HAP-1 (cell line): ENCODE results near the gene EPS8.
"Not testable (repeated sequence)": the region's sequence is repeated elsewhere in the genome, so short reads cannot be mapped to it uniquely, and the experiment has no call there.

ENCODE experiments used
- DNase-seq, 2 experiments: peaks; one replicate each; pipeline ENCODE4 v3.0.0-alpha.2; 2016 to 2020; ENCODE audit warnings: low spot score in 2 of 2
- H3K27me3 ChIP-seq: fragments of 250-450 bp; sonication (Bioruptor Pico); 2 replicates; pipeline ENCODE4 v1.5.1; 2020; ENCODE audit warnings: low read depth, mild to moderate bottlenecking, moderate library complexity
- H3K36me3 ChIP-seq: fragments of 250-450 bp; sonication (Bioruptor Pico); replicated peaks from 2 replicates; pipeline ENCODE4 v1.5.1; 2020; ENCODE audit warnings: mild to moderate bottlenecking
- H3K4me1 ChIP-seq: fragments of 250-450 bp; sonication (Bioruptor Pico); 2 replicates; pipeline ENCODE4 v1.5.1; 2020; ENCODE audit warnings: mild to moderate bottlenecking
- H3K4me3 ChIP-seq: fragments of 250-450 bp; sonication (Bioruptor Pico); 2 replicates; pipeline ENCODE4 v1.5.1; 2020; ENCODE audit warnings: mild to moderate bottlenecking, moderate library complexity
- H3K9me3 ChIP-seq: fragments of 250-450 bp; sonication (Bioruptor Pico); 2 replicates; pipeline ENCODE4 v1.5.1; 2020; ENCODE audit warnings: mild to moderate bottlenecking, moderate library complexity
- in situ Hi-C: fragments of 300-500 bp; cut with MboI; formaldehyde crosslinking; loops from 3 replicates; pipeline ENCODE4 v1.14.3; 2020; ENCODE audit warnings: low sequenced_read_pairs, inconsistent platforms, mixed read lengths

EPS8 gene

DNA sequence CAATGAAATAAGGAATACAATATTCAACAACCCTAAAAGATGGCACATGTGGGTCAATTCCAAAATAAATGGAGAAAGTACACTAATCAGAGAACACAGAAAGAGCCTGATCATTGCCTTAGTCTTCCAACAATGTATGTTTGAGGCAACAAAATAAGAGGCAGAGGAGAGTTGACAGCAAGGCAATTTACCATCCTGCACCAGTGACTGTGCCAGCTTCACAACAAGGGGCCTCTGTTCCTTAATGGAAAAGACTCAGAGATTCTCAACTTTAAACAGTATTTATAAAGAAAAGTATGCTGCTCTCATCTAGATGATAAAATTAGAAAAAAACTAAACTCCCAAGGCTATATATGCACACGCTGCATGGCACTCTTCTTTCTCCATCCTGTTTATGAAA lies 25.9 kb downstream of the EPS8 start:
- no peak for DNase-seq
- in situ Hi-C loops, result no loop called here
- H3K9me3 ChIP-seq, result no peaks in the 10 kb centered on the region; the same call in 1 of the 2 replicates

DNA sequence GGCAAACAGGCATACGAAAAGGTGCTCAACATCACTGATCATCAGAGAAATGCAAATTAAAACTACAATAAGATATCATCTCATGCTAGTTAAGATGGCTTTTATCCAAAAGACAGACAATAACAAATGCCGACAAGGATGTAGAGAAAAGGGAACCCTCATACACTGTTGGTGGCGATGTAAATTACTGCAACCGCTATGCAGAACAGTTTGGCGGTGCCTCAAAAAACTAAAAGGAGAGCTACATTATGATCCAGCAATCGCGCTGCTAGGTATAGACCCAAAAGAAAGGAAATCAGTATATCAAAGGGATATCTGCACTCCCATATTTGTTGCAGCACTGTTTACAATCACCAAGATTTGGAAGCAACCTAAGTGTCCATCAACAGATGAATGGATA lies 27.0 kb downstream of the EPS8 start:
- H3K36me3 ChIP-seq, H3K9me3 ChIP-seq, in situ Hi-C loops, H3K27me3 ChIP-seq, H3K4me1 ChIP-seq, DNase-seq, H3K4me3 ChIP-seq: not testable (repeated sequence)

More for the DNA sequence above, 25.9 kb downstream of the EPS8 start:
- no peaks in the 10 kb centered on the region for H3K27me3 ChIP-seq
- H3K4me3 ChIP-seq, result no peak overlapping the region
- H3K4me1 ChIP-seq, result no peaks in the 10 kb centered on the region
- no peaks in the 10 kb centered on the region for H3K36me3 ChIP-seq

DNA sequence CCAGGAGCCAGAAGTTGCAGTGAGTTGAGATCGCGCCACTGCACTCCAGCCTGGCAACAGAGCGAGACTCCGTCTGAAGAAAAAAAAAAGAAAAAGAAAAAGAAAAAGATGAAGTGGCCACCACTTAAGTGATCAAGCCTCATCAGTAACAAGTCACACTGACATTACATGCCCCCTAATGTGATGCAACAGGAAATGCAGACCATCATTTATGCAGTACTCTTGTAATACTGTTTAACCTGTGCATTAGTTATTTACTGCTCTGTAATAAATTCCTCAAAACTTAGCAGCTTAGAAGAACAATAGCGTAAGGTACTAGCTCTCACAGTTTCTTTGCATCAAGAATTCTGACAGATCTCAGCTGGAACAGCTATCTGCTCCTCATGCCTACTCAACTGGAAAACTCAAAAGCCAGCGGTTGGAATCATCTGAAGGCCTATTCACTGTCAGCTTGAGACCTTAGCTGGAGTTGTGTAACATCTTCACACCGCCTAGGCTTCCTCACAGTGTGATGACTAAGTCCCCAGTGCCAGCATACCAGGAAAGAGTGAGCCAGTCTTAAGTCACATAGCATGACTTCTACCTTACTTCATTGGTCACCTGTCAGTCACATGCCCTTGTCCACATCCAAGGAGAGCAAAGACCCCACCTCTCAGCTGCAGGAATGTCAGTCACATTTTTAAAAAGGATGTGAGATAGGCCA lies 31.5 kb downstream of the EPS8 start:
- H3K36me3 ChIP-seq, result no peaks in the 10 kb centered on the region
- H3K9me3 ChIP-seq, result no peaks in the 10 kb centered on the region; the same call in 1 of the 2 replicates
- H3K4me1 ChIP-seq, result no peaks in the 10 kb centered on the region
- H3K27me3 ChIP-seq, result no peaks in the 10 kb centered on the region
- in situ Hi-C loops, result no loop called here
- H3K4me3 ChIP-seq, result no peak overlapping the region
- no peak for DNase-seq

DNA sequence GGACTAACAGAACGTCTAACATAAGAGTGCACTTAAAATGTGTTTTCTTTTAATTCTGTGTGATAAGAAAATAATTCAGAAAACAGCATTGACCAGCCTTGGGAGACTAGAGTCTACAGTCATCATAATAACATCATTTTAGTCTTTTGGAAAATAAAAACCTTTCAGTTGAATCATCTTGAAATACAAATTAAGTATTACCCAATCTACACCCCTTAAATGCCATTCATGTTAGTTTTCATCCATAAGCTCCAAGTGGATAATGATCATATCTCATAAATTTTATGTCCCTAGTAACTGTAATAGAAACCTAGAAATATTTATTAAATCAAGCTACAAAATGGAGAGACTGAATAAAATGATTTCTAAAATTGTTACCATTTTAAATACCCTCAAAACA lies 32.4 kb downstream of the EPS8 start:
- H3K36me3 ChIP-seq, result no peaks in the 10 kb centered on the region
- H3K9me3 ChIP-seq, result no peaks in the 10 kb centered on the region; the same call in 1 of the 2 replicates
- no peaks in the 10 kb centered on the region for H3K4me1 ChIP-seq
- no peak for DNase-seq
- H3K4me3 ChIP-seq, result no peak overlapping the region
- H3K27me3 ChIP-seq, result no peaks in the 10 kb centered on the region
- in situ Hi-C loops, result no loop called here

DNA sequence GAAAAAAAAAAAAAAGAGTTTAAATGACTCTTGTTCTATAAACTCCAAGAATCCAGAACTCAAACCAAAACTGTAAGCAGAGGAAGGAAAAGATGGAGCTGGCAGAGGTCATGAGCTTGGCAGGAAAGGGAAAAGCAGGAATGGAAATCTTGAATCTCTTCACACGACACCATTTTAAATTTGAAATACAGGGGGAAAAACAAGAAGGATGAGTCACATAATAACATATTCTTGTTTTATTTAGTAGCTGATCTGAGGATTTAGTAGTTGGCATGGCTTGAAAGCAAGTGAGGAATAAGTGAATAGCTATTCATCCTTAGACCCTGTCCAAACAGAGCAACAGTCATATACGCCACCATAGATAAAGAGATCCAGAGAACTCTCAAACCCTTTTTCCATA lies 35.0 kb downstream of the EPS8 start:
- in situ Hi-C loops, result no loop called here
- no peaks in the 10 kb centered on the region for H3K4me1 ChIP-seq
- H3K36me3 ChIP-seq, result no peaks in the 10 kb centered on the region
- no peaks in the 10 kb centered on the region for H3K9me3 ChIP-seq
- DNase-seq, result no peak
- H3K4me3 ChIP-seq, result no peak overlapping the region
- no peaks in the 10 kb centered on the region for H3K27me3 ChIP-seq

DNA sequence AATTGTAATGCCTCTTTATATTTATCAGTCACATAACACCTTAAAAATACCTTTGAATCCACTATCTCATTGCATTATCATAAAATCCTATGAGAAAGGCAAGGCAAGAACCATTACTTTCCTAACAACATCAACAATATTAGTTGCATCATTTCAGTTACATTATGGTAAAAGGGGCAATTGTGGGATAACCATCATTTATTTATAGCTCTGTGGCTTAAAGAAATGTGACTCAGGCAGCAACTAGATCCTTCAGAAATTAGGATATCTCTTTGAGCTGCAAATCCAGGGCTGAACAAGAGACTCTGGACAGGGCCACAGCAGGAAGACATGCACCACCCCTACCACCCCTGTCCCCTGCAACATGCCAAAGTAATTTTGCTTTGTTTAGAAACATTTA lies 36.4 kb downstream of the EPS8 start:
- no peak for DNase-seq
- Histone ChIP-seq H3K27me3 (no peaks in the 10 kb centered on the region), H3K4me1 (no peaks in the 10 kb centered on the region; the same call in 1 of the 2 replicates), H3K9me3 (no peaks in the 10 kb centered on the region), H3K36me3 (no peaks in the 10 kb centered on the region), H3K4me3 (no peak overlapping the region)
- in situ Hi-C loops, result no loop called here

DNA sequence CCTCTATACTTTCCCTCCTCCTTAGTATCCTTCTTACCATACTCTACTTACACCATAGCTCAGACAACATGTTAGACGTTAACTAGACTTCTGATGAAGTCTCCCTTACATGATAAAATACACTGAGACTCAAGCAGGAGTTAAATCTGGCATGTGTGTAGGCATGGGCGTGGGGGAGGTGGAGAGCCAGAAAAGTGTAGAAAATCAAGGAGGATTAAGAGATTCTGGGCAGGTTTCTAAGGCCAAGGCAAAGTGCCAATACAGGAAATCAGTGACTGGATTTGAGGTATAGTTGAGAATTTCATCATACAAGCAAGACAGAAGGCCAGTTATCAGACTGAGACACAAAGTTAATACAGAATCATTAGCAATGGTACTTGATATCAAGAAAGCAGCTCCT lies 37.4 kb downstream of the EPS8 start:
- DNase-seq, result no peak
- in situ Hi-C loops, result no loop called here
- Histone ChIP-seq H3K4me3 (no peak overlapping the region), H3K36me3 (no peaks in the 10 kb centered on the region), H3K9me3 (no peaks in the 10 kb centered on the region), H3K4me1 (no peaks in the 10 kb centered on the region; the same call in 1 of the 2 replicates), H3K27me3 (no peaks in the 10 kb centered on the region)

DNA sequence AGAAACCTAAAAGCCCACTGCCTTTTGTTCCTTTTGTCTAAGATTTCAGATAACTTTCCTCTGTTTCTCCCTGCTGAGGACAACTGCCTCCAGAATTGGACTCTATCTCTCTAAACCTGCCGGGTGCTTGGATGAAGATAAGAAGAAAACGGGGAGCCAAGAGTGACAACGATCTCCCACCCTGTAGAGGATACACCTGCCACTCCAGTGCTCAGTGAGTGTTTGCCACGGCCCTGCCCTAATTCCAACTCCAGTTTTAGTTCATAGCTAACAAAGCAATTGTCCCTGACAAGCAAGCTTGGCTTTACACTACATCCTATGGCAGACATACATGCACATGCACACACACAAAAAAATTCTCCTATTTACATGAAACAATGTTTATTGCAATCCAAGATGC lies 39.3 kb downstream of the EPS8 start:
- Histone ChIP-seq H3K36me3 (no peaks in the 10 kb centered on the region), H3K27me3 (no peaks in the 10 kb centered on the region)
- in situ Hi-C loops, result no loop called here

DNA sequence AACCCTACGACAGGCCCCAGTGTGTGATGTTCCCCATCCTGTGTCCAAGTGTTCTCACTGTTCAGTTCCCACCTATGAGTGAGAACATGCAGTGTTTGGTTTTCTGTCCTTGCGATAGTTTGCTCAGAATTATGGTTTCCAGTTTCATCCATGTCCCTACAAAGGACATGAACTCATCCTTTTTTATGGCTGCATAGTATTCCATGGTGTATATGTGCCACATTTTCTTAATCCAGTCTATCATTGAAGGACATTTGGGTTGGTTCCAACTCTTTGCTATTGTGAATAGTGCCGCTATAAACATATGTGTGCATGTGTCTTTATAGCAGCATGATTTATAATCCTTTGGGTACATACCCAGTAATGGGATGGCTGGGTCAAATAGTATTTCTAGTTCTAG lies 47.3 kb downstream of the EPS8 start:
- in situ Hi-C loops, H3K4me3 ChIP-seq, DNase-seq, H3K9me3 ChIP-seq, H3K4me1 ChIP-seq, H3K27me3 ChIP-seq, H3K36me3 ChIP-seq: not testable (repeated sequence)

More for the DNA sequence above, 39.3 kb downstream of the EPS8 start:
- Histone ChIP-seq H3K4me3 (no peak overlapping the region), H3K9me3 (no peaks in the 10 kb centered on the region), H3K4me1 (no peaks in the 10 kb centered on the region; the same call in 1 of the 2 replicates)
- DNase-seq, result no peak

DNA sequence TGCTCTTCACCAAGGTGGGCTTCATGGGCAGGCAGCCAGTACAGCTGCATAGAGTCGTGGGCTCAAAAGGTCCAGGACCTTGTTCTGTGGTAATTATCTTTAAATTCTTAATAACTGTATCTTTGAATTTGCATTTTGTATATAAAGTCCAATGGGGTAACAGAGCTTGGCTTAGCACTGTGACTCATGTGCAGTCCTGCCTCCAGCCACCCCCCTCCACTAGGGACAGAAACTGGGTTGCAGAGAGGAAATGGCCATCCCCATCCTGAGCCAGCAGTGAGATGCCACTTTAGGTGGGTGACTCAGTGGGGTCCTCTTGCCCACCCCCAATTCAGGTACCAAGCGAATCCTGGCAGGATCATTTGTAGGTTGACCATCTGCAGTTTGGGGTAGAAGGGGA lies 48.1 kb downstream of the EPS8 start:
- no peaks in the 10 kb centered on the region for H3K36me3 ChIP-seq
- no peaks in the 10 kb centered on the region for H3K9me3 ChIP-seq
- DNase-seq, result no peak
- no peak overlapping the region for H3K4me3 ChIP-seq
- H3K27me3 ChIP-seq, result no peaks in the 10 kb centered on the region
- H3K4me1 ChIP-seq, result no peaks in the 10 kb centered on the region
- in situ Hi-C loops, result no loop called here

DNA sequence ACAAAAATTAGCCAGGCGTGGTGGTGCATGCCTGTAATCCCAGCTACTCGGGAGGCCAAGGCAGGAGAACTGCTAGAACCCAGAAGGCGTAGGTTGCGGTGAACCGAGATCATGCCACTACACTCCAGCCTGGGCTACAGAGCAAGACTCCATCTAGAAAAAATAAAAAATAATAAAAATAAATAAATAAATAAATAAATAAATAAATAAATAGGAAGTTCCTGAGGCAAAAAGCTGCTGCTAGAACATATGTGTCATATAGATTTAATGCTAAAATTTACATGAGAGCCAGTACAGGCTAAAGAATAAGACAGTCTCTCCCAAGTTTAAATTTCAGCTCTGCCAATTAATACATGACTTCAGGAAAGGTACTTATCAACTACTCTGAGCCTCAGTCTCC lies 48.8 kb downstream of the EPS8 start:
- H3K9me3 ChIP-seq, in situ Hi-C loops, H3K27me3 ChIP-seq, H3K4me3 ChIP-seq, H3K4me1 ChIP-seq, H3K36me3 ChIP-seq, DNase-seq: not testable (repeated sequence)

DNA sequence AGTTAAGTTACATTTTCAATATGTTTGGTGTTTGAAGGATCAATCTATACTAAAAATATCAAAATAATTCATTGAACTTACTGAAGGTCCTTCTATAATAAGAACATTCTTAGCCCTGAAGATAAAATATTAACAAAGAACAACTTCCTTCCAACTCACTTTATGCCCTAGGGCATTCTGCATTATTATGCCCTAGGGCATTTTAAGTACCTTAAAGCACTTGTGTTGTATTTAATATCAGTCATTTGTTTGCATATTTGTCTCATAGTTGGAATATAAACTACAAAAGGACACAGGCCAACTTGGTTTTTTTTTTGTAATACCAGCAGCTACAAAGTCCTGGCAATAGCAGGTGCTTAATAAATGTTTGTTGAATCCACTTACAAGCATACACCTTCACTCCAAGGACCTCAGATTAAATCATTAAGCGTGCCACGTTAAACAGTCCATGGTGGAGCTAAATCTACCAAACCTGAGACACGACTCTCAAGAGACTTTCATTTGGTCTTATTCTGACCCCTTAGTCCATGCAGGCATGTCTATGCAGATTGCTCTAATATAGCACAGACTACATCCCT lies 50.7 kb downstream of the EPS8 start:
- Histone ChIP-seq H3K4me3 (no peak overlapping the region), H3K4me1 (no peaks in the 10 kb centered on the region), H3K9me3 (no peaks in the 10 kb centered on the region), H3K27me3 (no peaks in the 10 kb centered on the region), H3K36me3 (no peaks in the 10 kb centered on the region)
- no peak for DNase-seq
- in situ Hi-C loops, result no loop called here

DNA sequence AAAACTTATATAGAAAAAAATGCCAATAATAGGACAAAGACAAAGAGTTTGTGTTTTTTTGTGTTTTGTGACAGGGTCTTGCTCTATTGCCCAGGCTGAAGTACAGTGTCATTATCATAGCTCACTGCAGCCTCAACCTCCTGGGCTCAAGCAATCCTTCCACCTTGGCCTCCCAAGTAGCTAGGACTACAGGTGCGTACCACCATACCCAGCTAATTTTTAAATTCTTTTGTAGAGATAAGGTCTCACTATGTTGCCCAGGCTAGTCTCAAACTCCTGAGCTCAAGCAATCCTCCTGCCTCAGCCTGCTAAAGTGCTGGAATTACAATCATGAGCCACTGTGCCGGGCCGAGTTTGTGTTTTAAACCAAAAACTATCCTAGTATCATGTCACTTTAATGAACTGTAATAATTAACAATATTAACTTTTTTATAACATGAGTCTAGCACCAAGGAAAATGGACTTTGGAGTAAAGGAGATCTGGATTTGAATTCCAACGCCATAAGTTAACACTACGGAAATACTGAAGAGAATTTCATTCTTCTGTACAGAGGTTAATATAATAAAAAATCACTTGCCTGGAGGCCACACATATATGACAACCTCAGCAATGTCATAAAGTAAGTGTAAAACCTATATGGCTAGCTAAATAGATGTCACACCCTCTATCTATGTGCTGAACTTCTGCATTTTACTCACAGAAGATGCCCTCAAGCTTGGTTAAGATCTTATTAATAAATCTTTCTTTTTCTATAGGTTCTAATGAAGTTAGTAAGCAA lies 53.2 kb downstream of the EPS8 start:
- in situ Hi-C loops, result no loop called here
- Histone ChIP-seq H3K36me3 (no peaks in the 10 kb centered on the region), H3K4me1 (no peaks in the 10 kb centered on the region), H3K27me3 (no peaks in the 10 kb centered on the region), H3K9me3 (no peaks in the 10 kb centered on the region), H3K4me3 (no peak overlapping the region)
- no peak for DNase-seq

DNA sequence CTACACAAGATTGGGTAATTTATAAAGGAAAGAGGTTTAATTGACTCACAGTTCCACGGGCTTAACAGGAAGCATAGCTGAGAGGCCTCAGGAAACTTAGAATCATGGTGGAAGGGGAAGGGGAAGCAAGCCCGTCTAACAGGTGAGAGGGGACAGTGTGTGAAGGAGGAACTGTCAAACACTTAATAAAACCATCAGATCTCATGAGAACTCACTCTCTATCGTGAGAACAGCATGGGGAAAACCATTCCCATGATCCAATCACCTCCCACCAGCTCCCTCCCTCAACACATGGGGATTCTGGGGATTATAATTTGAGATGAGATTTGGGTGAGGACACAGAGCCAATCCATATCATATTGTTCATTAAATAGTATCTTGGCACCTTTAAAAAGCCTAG lies 56.1 kb downstream of the EPS8 start:
- Histone ChIP-seq H3K4me1 (no peaks in the 10 kb centered on the region), H3K4me3 (no peak overlapping the region), H3K36me3 (no peaks in the 10 kb centered on the region), H3K27me3 (no peaks in the 10 kb centered on the region), H3K9me3 (no peaks in the 10 kb centered on the region)
- in situ Hi-C loops, result no loop called here
- DNase-seq, result no peak
